B cell (primary cell): ENCODE results near the gene MAML3. TPM values are rescaled to one million over a fixed set of nuclear protein-coding genes. Genes with fewer than 3 reads are reported as not detected.

Experiments used
- ATAC-seq: fragments of 200-7000 bp; cut with Tn5 transposase; one replicate; pipeline ENCODE4 v1.10.0; 2021; ENCODE audit warnings: low read depth, mild to moderate bottlenecking, moderate number of reproducible peaks, moderate library complexity
- CTCF ChIA-PET: fragments of 350-600 bp; sonication (Branson Sonifier 250); formaldehyde crosslinking; loops from one replicate; lab custom pipeline; 2021; ENCODE audit warnings: antibody characterized with exemption, inconsistent platforms; lab: Charles Lee
- POLR2A ChIA-PET: fragments of 350-600 bp; sonication (Branson Sonifier 250); formaldehyde crosslinking; loops from one replicate; lab custom pipeline; 2021; ENCODE audit warnings: antibody characterized with exemption; lab: Charles Lee
- DNase-seq: peaks from one replicate; pipeline ENCODE4 v3.0.0; 2013
- H2AFZ ChIP-seq: 2 replicates; pipeline ENCODE4 v1.6.1; 2012; ENCODE audit warnings: mild to moderate bottlenecking, low read depth, low read length; ENCODE audit not compliant: insufficient read depth, poor library complexity, severe bottlenecking
- H3K27ac ChIP-seq, 2 donors: 1 replicate in 1 of 2; 2 replicates in 1 of 2; pipeline ENCODE4 v1.5.1; 2012 to 2013; ENCODE audit warnings: low read length in 2 of 2, mild to moderate bottlenecking in 2 of 2, moderate library complexity in 1 of 2
- H3K27me3 ChIP-seq, 4 experiments: fragments of 200-600 bp in 1 of 4; sonication (generic) in 1 of 4; replicated peaks in 1 of 4; 1 replicate in 2 of 4; 2 replicates in 2 of 4; pipeline versions ENCODE4 v1.6.1 to v1.7.0; 2013 to 2016; ENCODE audit warnings: low read length in 3 of 4, mild to moderate bottlenecking in 2 of 4, mixed read lengths in 1 of 4, moderate library complexity in 1 of 4; ENCODE audit not compliant: insufficient read depth in 4 of 4, control insufficient read depth in 3 of 4; ENCODE audit errors: control extremely low read depth in 1 of 4
- H3K36me3 ChIP-seq, 2 experiments: replicated peaks in 1 of 2; 1 replicate in 1 of 2; 2 replicates in 1 of 2; pipeline versions ENCODE4 v1.6.1 to v1.7.1; 2013; ENCODE audit warnings: low read length in 1 of 2; ENCODE audit not compliant: insufficient read depth in 2 of 2, control insufficient read depth in 1 of 2; ENCODE audit errors: control extremely low read depth in 1 of 2, extremely low read depth in 1 of 2
- H3K4me1 ChIP-seq, 2 donors: fragments of 200-600 bp in 1 of 2; sonication (generic) in 1 of 2; 1 replicate in 1 of 2; 2 replicates in 1 of 2; pipeline versions ENCODE4 v1.5.1 to v1.6.1; 2013 to 2017; ENCODE audit warnings: low read length in 2 of 2; ENCODE audit not compliant: control insufficient read depth in 2 of 2, insufficient read depth in 2 of 2
- H3K4me2 ChIP-seq: replicated peaks from 2 replicates; pipeline ENCODE3; 2012; ENCODE audit warnings: mild to moderate bottlenecking, low read depth, low read length; ENCODE audit not compliant: poor library complexity, severe bottlenecking
- H3K4me3 ChIP-seq, 5 experiments: fragments of 200-600 bp in 1 of 5; sonication (generic) in 1 of 5; 1 replicate in 3 of 5; 2 replicates in 2 of 5; pipeline versions ENCODE4 v1.5.1 to v1.7.0; 2011 to 2016; ENCODE audit warnings: low read length in 4 of 5, mild to moderate bottlenecking in 4 of 5, low read depth in 2 of 5, control low read depth in 1 of 5, moderate library complexity in 1 of 5; ENCODE audit not compliant: insufficient read depth in 1 of 5; ENCODE audit errors: control extremely low read depth in 1 of 5, extremely low read depth in 1 of 5
- H3K79me2 ChIP-seq: fragments of 200-600 bp; sonication (generic); one replicate; pipeline ENCODE4 v1.6.0; 2016; ENCODE audit warnings: low read length; ENCODE audit not compliant: control insufficient read depth, insufficient read depth
- H3K9ac ChIP-seq: fragments of 200-600 bp; sonication (generic); 2 replicates; pipeline ENCODE4 v1.6.1; 2017; ENCODE audit warnings: mild to moderate bottlenecking, low read length, moderate library complexity
- H3K9me3 ChIP-seq, 3 donors: one replicate each; pipeline versions ENCODE4 v1.6.1 to v1.7.1; 2013; ENCODE audit warnings: low read length in 2 of 3; ENCODE audit not compliant: control insufficient read depth in 2 of 3, insufficient read depth in 1 of 3; ENCODE audit errors: control extremely low read depth in 1 of 3
- H4K20me1 ChIP-seq: 2 replicates; pipeline ENCODE4 v1.6.0; 2012; ENCODE audit warnings: mild to moderate bottlenecking, low read length; ENCODE audit not compliant: insufficient read depth, control insufficient read depth, poor library complexity, severe bottlenecking
- H3K27ac Mint-ChIP-seq: one replicate; pipeline ENCODE4 v1.8.0; 2021; ENCODE audit warnings: mixed read lengths
- H3K27me3 Mint-ChIP-seq: one replicate; pipeline ENCODE4 v1.8.0; 2021; ENCODE audit warnings: mixed read lengths
- H3K4me1 Mint-ChIP-seq: one replicate; pipeline ENCODE4 v1.8.0; 2021; ENCODE audit warnings: mixed read lengths
- H3K4me3 Mint-ChIP-seq: one replicate; pipeline ENCODE4 v1.8.0; 2021; ENCODE audit warnings: mixed read lengths
- H3K9me3 Mint-ChIP-seq: one replicate; pipeline ENCODE4 v1.8.0; 2022; ENCODE audit warnings: mixed read lengths; ENCODE audit not compliant: insufficient read depth
- CTCF ChIP-seq: fragments of 200-600 bp; IDR thresholded peaks from one replicate; pipeline ENCODE4 v1.8.0; 2022; ENCODE audit warnings: antibody characterized with exemption, mild to moderate bottlenecking
- EZH2 ChIP-seq: IDR thresholded peaks from 2 replicates; pipeline ENCODE4 v1.6.1; 2012; ENCODE audit warnings: borderline replicate concordance, low read depth, mild to moderate bottlenecking, moderate library complexity, low read length; ENCODE audit not compliant: insufficient read depth, poor library complexity, severe bottlenecking
- WGBS: methylation state at CpG from one replicate; pipeline ENCODE4 v1.1.5; 2013; ENCODE audit warnings: missing lambda C conversion rate; ENCODE audit not compliant: insufficient coverage; 5-methylcytosine and 5-hydroxymethylcytosine counted together
- intact Hi-C: fragments of 100-400 bp; cut with micrococcal nuclease; formaldehyde crosslinking; loops from one replicate; pipeline ENCODE4 v1.10.0; 2022
- polyA plus RNA-seq: library from polyadenylated mRNA; depleted of rRNA; stranded (reverse); fragments of >200 nt; gene quantifications from 2 replicates; pipeline ENCODE4 v1.2.3, GENCODE V29; 2012
- total RNA-seq, 2 donors: library from RNA; stranded (reverse); fragments of 120-200 nt in 1 of 2; gene quantifications; 1 replicate in 1 of 2; 2 replicates in 1 of 2; pipeline versions ENCODE4 v1.2.3 to v1.2.4, GENCODE V29; 2013 to 2022

The MAML3 gene
- total and polyA plus RNA-seq, 2 donors (not counting 1 experiment from before 2014, with no cell fraction given): 0.94 to 5.3 TPM

DNA sequence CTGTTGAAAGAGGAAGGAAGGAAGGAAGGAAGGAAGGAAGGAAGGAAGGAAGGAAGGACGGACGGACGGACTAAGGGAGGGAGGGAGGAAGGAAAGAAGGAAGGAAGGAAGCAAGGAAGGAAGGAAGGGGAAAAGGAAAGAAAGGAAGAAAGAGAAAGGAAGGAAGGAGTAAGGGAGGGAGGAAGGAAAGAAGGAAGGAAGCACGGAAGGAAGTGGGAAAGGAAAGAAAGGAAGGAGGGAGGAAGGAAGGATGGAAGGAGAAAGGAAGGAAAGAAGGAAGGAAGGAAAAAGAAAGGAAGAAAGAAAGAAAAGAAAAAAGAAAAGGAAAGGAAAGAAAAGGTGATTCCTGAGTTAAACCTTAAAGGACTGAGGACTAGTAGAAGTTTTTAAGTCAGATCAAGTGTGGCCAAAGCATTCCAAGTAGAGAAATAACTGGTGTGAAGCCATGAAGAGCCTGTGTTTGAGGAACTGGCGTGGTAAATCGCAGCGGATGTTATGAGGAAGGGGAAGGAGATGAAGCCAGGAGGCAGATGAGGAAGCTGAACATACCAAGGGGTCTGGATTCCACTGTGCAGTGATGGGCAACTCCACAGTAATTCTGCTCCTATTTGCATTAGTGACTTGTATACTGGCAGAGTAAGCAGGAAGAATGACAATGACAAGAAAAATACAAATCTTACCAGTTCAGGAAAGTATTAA, 324.9 kb downstream of the MAML3 start:
- Histone ChIP-seq H3K4me1 (no peaks in the 10 kb centered on the region), H2AFZ (no peak overlapping the region), H3K9ac (no peak overlapping the region), H4K20me1 (no peaks in the 10 kb centered on the region), H3K9me3 (no peaks in the 10 kb centered on the region), H3K4me3 (no peak overlapping the region), H3K36me3 (no peaks in the 10 kb centered on the region), H3K27me3 (no peaks in the 10 kb centered on the region), H3K27ac (no peak overlapping the region), H3K4me2 (no peak overlapping the region), H3K79me2 (no peaks in the 10 kb centered on the region)
- Mint-ChIP-seq H3K27me3 (no peaks in the 10 kb centered on the region), H3K4me1 (no peaks in the 10 kb centered on the region), H3K4me3 (no peak overlapping the region), H3K27ac (no peak overlapping the region), H3K9me3 (no peaks in the 10 kb centered on the region)
- DNase-seq (no peak), ATAC-seq (no peak)
- ChIA-PET POLR2A (no interaction called here), CTCF (no interaction called here)
- intact Hi-C loops: no loop called here
- no peak for TF ChIP-seq EZH2
- TF ChIP-seq CTCF: no peak
- WGBS: 46% methylated on average over 7 of the region's 7 CpGs

GRCh38 chr4:139826426-139826825, 327.6 kb downstream of the MAML3 start:
- Mint-ChIP-seq H3K27ac (no peak overlapping the region), H3K9me3 (no peaks in the 10 kb centered on the region), H3K27me3 (no peaks in the 10 kb centered on the region), H3K4me3 (no peak overlapping the region), H3K4me1 (no peaks in the 10 kb centered on the region)
- no peaks in the 10 kb centered on the region for H3K27me3 ChIP-seq
- TF ChIP-seq EZH2 (no peak), CTCF (no peak)
- no peak for ATAC-seq
- WGBS: 62% methylated on average over 4 of the region's 8 CpGs
- no peak overlapping the region for H3K9ac ChIP-seq
- DNase-seq: no peak
- POLR2A ChIA-PET: no interaction called here
- H3K4me2 ChIP-seq: no peak overlapping the region
- intact Hi-C loops: no loop called here
- no peak overlapping the region for H3K27ac ChIP-seq
- no peaks in the 10 kb centered on the region for H3K36me3 ChIP-seq
- CTCF ChIA-PET: no interaction called here
- H2AFZ ChIP-seq: no peak overlapping the region
- H3K4me3 ChIP-seq: no peak overlapping the region
- no peaks in the 10 kb centered on the region for H3K4me1 ChIP-seq
- H3K79me2 ChIP-seq: no peaks in the 10 kb centered on the region
- H4K20me1 ChIP-seq: no peaks in the 10 kb centered on the region
- no peaks in the 10 kb centered on the region for H3K9me3 ChIP-seq
